ENCODE measurements around the gene TFDP1.

TFDP1 gene

DNA sequence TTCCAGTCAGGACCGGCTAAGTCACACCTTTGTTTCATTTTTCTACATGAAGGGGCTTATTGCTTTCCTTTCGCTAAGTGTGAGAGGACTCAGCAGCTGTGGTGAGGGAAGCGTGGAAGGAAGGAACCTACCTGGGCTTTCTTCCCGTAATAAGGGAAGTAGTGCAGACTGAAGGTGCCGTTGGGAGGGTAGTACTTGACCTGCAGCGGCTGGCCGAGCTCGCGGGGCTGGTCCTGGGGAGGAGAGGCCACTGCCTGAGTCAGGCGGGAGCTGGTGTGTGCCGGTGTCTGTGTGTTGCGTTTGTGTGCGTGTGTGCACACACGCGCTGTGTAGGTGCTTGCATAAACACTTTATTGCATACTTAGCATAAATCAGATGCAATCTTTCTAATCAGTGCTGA is 65.7 kb downstream of the TFDP1 start:
- no peak for DNase-seq (ENCODE audit: low spot score)

DNA sequence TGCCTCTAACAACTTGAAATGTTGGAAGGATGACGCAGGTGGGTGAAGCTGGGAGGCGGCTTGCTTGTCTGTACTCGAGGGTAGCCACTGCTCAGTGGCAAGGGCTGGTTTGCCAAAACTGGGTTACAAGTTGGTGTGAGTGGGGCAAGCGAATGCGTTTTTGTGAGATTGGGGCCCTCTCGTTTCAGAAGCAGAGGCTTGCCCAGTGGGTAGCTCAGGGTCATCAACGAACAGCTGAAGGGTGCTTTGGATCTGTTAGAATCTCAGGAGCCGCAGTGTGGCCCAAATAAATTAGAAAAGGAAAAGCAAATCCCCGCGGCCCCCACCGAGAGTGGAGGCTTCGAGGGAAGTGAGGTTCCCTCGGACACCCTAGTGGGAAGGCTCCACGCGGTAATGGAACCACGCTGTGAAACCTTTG is 66.2 kb downstream of the TFDP1 start:
- DNase-seq (ENCODE audit: low spot score) = no peak

DNA sequence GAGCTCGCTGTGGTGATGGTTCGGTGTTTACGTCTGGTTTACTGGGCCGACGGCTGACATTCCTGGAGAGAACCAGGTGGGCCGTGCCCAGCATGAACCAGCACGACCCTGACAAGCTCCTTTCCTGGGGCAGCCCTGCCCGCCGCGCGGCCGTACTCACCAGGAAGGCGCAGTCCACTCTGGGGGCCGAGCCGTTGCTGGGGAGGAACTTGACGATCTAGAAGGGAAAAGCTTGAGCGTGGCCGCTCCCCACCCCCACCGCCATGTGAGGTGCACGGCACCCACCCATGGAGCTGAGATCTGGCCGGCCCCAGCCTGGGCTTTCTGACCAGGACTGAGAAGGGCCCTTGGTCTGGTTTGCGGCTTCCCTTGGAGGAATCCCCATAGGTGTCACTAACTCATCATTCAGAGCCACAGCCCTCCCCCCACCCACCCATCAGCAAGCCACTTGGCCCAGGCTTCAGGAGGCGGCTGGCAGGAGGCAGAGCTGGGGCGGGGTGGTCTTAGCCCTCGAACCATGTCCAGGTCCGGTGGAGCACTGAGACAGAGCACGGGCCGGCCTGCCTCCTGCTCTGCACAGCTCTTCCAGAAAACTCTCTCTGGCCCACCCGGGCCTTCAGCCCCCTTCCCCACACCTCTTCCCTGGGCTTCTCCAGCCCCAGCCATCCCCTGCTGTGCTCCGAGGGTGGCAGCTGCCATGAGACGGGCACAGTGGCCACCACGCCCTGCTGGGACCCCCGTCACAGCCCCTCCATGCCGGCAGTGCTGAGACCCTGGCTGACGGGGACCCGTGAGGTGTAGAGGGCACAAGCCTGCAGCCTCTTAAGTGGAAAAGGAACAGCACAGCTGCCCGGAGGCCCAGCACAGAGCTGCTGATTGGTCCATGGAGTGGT is 67.2 kb downstream of the TFDP1 start:
- DNase-seq (ENCODE audit: low spot score) = no peak

DNA sequence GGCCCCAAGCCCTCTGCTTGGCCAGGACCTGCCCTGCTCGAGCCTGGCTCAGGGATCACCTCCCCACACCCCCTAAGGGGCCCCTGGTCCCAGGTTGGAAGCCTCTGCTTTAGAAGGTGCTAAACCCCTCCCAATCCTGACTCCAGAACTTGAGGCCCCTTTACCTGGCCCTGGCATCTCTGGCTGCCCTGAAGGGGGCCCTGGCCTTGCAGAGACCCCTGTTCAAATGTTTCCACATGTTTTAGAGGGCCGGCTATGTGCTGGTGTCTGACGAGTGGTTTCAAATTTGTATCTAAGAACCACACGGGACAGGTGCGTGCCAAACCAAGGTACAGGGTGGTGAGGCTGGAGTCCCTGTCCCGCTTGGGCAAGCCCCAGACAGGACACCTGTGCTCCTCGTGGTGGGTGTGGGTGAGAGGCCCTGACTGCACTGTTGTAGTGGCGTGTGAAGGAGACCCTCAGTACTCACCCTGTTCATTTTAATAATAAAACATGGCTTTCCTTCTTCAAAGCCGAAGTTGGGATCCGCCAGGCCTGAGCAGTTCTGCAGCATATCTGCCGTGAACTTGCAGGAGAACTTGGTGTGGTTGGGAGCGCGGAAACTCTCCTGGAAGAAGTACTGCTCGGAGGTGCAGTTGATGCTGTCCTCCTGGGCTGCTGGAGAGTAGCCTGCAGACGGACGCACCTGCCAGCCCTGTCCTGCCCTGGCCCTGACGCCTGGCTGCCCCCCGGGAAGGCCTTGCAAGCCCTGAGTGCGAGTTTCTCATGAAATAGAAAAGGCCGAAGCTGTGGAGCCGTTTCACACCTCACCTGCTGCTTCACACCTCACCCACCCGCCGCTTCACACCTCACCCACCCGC is 68.1 kb downstream of the TFDP1 start:
- DNase-seq (ENCODE audit: low spot score) = no peak

DNA sequence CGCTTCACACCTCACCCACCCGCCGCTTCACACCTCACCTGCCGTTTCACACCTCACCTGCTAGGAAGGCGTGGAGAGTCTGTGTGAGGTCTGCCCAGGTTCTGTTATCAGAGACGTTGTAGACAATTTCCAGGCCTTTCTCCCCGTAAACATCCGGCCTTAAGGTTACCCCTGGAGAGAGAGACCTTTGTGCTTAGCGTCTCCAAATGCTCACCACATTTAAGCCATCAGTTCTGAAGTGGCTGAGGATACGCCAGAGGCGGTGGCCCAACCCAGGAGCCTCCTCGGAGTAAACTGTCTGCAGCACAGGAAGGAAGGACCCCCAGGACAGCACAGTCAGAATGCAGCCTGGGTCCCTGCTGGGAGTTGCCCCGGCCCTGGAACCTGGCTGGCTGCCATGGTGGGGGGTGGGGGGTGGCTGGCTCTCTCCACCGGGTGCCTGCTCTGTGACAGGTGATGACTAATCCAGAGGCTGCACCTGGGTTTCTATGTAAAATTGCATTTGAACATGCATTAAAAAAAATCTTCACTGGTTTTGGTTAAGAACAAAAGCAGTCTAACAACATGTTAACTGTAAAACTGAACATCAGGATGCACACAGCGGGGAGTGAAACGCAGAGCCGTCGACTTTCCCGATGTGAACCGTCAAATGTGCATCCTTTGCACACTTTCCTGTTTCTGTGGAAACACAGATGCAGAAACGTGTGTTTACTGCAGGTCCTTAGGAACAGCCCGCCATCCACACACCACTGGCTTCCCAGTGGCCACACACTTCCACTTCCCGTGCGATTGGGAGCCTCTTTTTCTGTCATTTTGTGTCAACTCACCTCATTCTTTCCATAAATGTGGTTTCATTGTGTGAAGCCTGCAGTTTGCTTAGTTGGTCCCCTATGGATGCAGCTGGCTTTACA is 69.0 kb downstream of the TFDP1 start:
- no peak for DNase-seq (ENCODE audit: low spot score)

DNA sequence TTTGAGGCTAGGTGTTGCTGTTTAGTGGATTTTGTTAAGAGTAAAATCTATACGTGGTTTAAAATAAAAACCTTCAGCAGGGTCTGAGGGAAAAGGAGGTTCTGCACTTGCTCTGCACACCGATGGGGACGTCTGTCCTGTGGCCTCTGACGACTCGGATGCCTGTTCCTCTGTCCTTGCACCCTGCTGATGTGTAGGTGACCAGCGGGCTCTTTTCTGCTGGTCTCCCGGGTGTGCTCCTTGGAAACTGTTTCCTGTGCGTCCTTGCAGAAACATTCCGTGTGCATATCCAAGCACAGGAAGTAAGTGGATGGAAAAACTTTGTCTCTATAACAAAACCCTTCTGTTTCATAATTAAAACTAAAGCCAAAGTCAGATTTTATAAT is 69.6 kb downstream of the TFDP1 start:
- DNase-seq (ENCODE audit: low spot score) = no peak

DNA sequence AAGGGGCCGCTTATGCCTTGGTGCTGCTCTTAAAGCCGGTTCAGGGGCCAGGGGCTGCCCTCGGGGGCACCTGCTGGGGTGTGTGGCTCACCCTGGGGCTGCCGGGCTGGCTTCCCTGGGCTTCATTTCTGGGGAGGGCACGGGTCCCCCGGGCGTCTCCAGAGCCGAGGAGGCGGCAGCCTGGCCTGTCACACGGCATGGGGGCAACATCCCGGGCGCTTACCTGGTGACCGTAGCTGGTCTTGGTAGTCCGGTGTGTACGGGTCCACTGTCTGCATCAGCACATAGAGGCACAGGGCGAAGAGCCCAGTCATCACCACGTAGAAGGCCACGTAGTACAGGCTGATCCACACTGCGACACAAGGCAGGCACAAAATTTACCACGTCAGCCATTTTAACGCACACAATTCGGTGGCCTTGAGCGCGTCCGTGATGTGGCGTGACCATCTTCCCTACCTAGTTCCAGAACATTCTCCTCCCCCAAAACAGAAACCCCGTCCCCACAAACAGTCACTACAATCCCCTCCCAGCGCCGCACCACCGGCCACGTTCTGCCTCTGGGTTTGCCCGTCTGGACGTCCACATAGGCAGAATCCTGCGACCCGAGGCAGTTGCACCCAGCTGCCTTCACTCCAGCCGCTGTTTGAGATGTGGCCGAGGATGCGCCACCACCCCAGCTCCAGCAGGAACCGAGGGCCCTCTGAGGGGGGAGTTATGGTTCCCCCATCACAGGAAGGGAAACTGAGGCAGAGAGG is 70.2 kb downstream of the TFDP1 start:
- DNase-seq (ENCODE audit: low spot score) = no peak

DNA sequence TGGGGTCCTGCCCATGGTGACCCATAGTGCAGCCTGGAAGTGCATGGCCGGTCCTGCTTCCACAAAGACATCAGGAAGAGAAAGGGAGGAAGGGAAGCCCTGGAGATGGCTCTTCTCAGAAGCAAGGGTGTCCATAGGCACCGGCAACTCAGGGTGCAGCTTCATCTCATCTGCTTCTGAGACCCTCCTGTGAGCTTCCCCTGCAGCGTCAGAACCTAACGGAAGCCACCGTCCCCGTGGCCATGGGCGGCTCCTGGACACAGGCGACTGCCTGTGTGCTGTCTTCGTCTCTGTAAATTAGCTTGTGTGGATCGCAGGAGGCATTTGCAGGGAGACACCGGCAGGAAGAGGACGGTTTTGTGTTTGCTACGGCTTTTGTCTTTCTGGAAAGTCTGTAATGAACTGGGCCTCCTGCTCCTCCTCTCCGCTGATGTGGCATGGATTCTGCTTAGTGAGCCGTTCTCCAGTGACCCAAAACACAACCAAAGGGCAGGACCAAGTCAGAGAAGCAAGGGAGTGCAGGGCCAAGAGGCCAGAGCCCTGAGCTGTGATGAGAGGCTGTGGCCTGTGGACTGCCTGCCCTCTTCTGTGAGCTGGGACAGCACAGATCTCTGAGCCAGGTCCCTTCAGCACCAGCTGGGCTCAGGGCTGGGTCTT is 70.9 kb downstream of the TFDP1 start:
- no peak for DNase-seq (ENCODE audit: low spot score)

DNA sequence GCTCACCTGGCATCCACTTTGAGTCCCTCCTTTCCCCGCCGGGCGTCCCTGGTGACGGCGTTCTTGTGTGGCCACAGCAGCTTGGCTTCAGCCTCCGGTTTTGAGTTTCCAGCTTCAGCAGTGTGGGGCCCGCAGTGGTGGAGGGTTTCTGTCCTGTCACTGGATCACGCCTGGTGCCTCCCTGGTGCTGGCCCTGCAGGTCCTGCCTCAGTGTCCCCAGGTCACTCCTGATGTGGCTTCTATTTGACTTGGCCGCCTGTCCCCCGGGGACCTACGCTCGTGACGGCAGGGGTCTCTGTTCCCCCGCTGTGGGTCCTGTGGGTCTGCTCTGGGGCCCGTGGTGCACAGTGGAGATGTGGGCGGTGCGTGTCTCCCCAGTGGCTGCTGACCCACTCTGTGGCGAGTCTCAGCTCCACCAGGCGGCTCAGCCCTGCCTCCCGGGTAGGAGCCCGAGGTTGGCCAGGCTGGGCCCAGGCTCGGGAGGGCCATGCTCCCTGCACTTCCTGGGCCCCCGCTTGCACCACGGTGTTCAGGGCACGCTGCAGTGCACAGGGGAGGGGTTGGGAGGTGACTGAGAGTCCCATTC is 71.5 kb downstream of the TFDP1 start:
- no peak for DNase-seq (ENCODE audit: low spot score)

DNA sequence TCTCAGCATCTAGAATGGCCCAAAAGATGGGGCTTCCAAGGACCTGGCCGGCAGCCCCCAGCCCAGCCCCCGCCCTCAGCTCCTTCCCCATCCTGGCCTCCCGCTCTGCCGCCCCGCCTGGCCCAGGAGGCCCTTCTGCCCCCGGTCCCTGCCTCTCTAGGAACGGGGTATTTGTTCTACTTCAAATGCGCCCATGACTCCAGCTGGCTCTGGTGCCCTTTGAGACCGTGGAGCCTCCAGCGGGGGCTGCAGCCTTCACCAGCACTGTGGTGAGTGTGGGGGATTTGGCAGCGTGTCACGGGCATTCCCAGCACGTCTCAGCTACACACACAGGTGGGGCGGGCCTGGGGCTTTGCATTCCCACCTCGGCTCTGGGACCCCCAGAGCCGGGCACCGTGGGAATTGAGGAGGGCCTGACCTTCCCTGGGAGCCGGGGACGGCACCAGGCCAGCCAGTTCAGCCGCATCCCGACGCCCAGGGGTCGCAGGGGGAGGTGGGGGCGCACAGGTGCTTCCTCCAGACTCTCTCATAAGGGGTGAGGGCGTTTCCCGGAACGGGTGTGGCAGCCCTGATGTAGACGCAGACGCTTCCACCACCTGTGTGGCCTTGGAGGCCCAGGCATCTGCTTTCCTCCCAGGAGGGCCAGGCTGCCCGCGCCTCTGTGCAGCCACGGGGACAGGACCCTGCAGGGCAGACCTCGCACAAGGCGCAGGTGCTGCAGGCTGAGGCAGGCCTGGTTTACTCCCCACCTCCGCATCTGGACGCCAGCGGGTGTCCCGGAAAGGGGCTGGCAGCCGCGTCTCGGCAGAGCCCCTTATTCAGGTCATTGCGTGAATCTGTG is 72.5 kb downstream of the TFDP1 start:
- DNase-seq (ENCODE audit: low spot score) = no peak

DNA sequence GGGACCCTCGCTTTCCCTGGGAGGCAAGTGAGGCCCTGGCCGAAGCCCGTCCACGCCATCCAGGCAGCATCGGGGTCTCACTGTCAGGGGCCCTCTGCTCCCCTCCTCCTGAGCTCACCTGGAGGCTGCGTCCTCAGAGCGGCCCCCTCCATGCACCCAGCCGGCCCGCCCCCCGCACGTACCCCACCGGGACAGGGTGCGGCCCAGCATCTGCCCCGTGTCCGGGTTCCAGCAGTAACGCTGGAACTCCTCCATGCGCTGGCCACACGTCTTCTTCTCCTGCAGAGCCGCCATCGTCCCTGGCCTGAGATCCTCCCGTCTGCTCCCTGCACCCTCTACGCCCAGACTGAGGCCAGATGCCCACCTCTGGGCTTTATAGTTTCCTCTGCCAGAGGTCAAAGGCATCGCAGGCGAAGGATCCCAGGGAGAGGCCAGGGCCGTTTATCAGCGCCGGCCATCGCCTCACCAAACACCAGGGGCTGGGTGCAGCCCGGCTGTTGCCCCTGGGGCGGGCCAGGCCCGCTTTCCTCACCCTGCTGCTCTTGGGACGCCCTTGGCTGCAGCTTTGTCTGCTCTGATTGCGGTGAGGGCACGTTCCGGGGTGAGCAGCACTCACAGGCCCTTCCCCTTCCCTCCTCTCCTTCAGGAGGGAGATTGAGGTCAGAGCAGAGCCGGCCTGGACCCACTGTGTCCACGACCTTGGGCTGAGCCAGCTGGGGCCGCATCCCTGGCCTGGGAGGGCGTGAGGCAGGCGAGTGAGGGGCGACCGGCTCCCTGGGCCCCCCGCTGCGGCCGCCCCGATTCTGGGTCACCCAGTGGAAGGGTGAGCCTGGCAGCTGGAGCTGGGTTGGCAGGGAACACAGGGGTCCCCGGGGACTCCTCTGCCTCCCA is 73.5 kb downstream of the TFDP1 start, which contains the start of gene ATP4B:
Gene ATP4B (minus strand): TSS at position 348 of the 891 bp plus-strand sequence. CDS start 54 bp downstream, at position 294.
- no peak for DNase-seq (ENCODE audit: low spot score)

DNA sequence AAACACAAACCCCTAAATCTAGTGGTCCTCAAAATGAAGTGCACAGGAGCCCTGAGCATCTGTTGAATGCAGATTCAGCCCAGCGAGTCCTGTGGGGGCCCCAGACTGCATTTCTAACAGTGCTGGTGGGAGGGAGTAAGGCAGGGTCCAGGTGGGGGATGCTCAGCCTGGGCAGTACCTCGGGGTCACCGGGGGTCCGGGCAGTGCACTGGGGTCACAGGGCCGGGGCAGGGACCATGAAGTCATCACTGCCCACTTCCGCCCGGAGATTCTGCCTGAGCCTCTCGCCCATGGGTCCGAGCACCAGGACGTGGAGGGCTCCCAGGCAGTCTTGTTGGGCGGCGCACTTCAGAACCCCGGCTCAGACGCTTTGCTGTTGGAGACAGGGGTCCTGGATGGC is 74.3 kb downstream of the TFDP1 start:
- DNase-seq (ENCODE audit: low spot score) = no peak

DNA sequence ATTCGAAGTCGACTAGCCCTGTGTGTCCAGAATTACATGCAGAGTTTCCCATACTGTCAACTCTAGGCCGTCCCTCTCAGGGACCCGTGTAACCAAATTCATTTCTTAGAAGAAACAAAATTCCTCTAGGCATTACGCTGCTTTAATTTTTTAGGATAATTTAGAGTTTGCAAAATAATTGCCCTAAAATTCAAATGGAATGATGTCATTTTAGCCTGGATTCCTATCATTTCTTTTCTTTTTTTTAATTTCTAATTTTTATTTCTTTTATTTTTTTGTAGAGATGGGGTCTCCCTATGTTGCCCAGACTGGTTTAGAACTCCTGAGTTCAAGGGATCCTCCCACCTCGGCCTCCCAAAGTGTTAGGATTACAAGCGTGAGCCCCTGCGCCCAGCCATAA is 74.8 kb downstream of the TFDP1 start:
- DNase-seq (ENCODE audit: low spot score) = no peak

DNA sequence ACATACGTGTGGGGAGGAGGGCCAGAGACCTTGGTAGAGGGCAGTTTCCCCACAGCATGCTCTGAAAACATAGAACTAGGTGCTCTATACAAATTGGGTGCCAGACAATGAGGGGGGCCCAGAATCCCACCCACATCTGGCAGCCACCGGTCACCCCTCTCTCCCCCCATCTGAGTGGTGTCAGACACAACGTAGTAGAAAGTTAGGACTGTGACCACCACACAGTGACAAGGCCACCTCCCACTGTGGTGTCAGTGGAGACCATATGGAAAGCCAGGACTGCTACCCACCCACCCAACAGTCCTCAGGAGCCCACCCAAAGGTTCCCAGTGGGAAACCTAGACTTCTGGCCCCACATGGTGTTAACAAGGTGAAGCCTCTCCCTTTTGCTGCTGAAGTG is 75.5 kb downstream of the TFDP1 start:
- no peak for DNase-seq (ENCODE audit: low spot score)

DNA sequence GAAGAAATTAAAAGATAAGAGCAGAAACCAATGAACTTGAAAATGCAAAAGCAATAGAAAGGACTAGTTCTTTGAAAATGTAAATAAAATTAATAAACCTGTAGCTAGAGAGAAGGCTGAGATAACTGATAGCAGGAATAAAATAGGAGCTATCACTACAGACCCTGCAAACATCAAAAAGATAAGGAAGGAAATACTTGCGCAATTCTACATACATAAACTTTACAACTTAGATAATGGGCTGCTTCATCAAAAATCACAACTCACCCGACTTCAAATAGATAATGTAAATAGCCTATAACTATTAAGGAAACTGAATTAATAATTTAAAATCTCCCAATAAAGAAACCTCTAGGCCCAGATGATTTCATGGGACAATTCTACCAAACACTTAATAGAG is 77.0 kb downstream of the TFDP1 start:
- DNase-seq (ENCODE audit: low spot score) = no peak

DNA sequence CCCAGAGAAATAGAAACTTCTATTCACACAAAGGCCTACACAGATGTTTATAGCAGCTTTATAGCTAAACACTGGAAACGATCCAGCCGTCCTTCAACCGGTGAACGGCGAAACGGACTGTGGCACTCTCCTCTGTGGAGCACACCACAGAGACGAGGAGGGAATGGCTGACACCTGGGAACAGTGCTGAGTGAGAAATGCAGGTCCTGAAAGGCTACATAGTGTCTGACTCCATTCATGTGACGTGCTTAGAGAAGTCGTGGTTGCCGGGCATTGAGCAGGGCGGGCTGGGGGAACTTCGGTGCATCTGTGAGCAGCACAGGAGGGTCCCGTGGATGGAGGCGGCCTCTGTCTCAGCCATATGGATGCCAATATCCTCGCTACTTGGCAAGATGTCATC is 79.4 kb downstream of the TFDP1 start:
- no peak for DNase-seq (ENCODE audit: low spot score)

DNA sequence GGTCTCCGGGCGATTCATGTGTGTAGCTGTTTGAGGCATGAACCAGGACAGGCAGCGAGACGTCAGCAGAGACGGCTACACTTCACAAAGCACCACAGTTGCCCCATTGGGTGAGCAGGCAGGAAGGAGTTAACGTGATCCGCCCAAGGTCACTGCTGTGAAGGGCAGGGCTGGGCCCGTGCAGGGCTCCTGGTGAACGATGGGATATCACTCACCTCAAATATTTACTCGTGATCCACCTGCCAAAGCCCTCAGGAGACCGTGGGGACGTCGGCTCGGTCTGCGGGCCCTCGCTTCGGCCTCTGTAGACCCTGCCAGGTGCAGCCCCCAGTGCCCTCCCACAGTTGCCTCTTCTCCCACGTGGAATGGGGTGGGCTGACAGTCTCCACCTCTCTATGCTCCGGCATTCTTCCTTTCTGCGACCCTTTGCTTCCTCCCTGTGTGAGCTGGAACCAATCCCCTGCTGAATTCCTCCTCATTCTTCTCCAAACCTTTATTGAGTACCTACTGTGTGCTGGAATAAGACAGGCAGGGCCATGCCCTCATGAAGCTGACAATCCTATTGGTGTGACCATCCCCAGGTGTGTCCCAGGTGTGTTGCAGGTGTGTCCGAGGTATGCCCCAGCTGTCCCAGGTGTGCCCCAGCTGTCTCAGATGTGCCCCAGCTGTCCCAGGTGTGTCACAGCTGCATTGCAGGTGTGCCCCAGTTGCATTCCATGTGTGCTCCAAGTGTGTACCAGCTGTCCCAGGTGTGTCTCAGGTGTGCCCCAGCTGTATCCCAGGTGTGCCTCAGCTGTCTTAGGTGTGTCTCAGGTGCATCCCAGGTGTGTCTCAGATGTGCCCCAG is 80.4 kb downstream of the TFDP1 start:
- no peak for DNase-seq (ENCODE audit: low spot score)

Measured in AG08396 (cell line).